AG09309 (cell line): Measurements from ENCODE around the gene PLCH2.

Source experiments
- DNase-seq: peaks from one replicate; pipeline ENCODE4 v3.0.0-alpha.2; 2010; ENCODE audit warnings: low read depth
- H3K4me3 ChIP-seq: 2 replicates; pipeline ENCODE4 v1.5.1; 2011; ENCODE audit warnings: mild to moderate bottlenecking, low read depth, low read length, moderate library complexity; ENCODE audit not compliant: control insufficient read depth
- CTCF ChIP-seq: IDR thresholded peaks from 2 replicates; pipeline ENCODE4 v1.5.1; 2011; ENCODE audit warnings: mild to moderate bottlenecking, low read depth, low read length, inconsistent platforms; ENCODE audit not compliant: insufficient read depth, control insufficient read depth; ENCODE audit errors: missing control alignments

The PLCH2 gene

GRCh38 chr1:2465371-2466269, 10.5 kb upstream of the PLCH2 start:
- H3K4me3 ChIP-seq: no peak overlapping the region
- no peak for DNase-seq
- no peak for TF ChIP-seq CTCF

- DNase-seq: no peak
- no peak overlapping the region for H3K4me3 ChIP-seq
- TF ChIP-seq CTCF: no peak
These were observed 9.8 kb upstream of the PLCH2 start for GRCh38 chr1:2466270-2466665.

- DNase-seq: no peak
- H3K4me3 ChIP-seq: no peak overlapping the region
- TF ChIP-seq CTCF: no peak
These were observed 9.0 kb upstream of the PLCH2 start for GRCh38 chr1:2466958-2467554.

GRCh38 chr1:2468041-2468472, 8.0 kb upstream of the PLCH2 start:
- no peak overlapping the region for H3K4me3 ChIP-seq
- DNase-seq: no peak
- no peak for TF ChIP-seq CTCF

GRCh38 chr1:2468540-2468939, 7.5 kb upstream of the PLCH2 start:
- no peak for DNase-seq
- no peak overlapping the region for H3K4me3 ChIP-seq
- no peak for TF ChIP-seq CTCF

GRCh38 chr1:2469103-2469940, 6.8 kb upstream of the PLCH2 start:
- no peak overlapping the region for H3K4me3 ChIP-seq
- no peak for TF ChIP-seq CTCF
- no peak for DNase-seq
